Adrenal gland (tissue), 12 donors: Measurements from ENCODE around the gene PRKN. TPM values are rescaled to one million over a fixed set of nuclear protein-coding genes. Genes with fewer than 3 reads are reported as not detected.

Source experiments
- DNase-seq, 7 donors: peaks; one replicate each; pipeline ENCODE4 v3.0.0-alpha.2; 2019 to 2020
- H3K27ac ChIP-seq, 5 donors: fragments of 200-600 bp; sonication (generic) in 4 of 5; 1 replicate in 3 of 5; 2 replicates in 2 of 5; pipeline versions ENCODE4 v1.5.1 to v1.8.0; 2016 to 2020; ENCODE audit warnings: mild to moderate bottlenecking in 1 of 5
- H3K27me3 ChIP-seq: fragments of 200-600 bp; 2 replicates; pipeline ENCODE4 v1.8.0; 2021
- H3K36me3 ChIP-seq, 2 donors: fragments of 200-600 bp; replicated peaks in 1 of 2; 1 replicate in 1 of 2; 2 replicates in 1 of 2; pipeline versions ENCODE4 v1.5.1 to v1.8.0; 2018 to 2022
- H3K4me1 ChIP-seq, 2 donors: fragments of 200-600 bp; replicated peaks in 1 of 2; 1 replicate in 1 of 2; 2 replicates in 1 of 2; pipeline versions ENCODE4 v1.5.1 to v1.8.0; 2018 to 2021
- H3K4me3 ChIP-seq, 4 donors: fragments of 200-600 bp; sonication (generic) in 3 of 4; one replicate each; pipeline ENCODE4 v1.5.1; 2016 to 2018
- H3K9me3 ChIP-seq, 3 donors: fragments of 200-600 bp; sonication (generic) in 1 of 3; replicated peaks in 1 of 3; 1 replicate in 2 of 3; 2 replicates in 1 of 3; pipeline versions ENCODE4 v1.5.1 to v1.8.0; 2016 to 2021
- POLR2A ChIP-seq, 2 donors: fragments of 450-650 bp; IDR thresholded peaks; one replicate each; pipeline ENCODE4 v1.6.1; 2017; ENCODE audit warnings: antibody characterized with exemption in 2 of 2, mild to moderate bottlenecking in 2 of 2, moderate library complexity in 1 of 2
- WGBS, 4 donors: extraction: QIAGEN DNeasy Blood & Tissue Kit in 2 of 4; methylation state at CpG; one replicate each; pipeline versions ENCODE4 v1.1.5 to v1.1.7; 2013 to 2017; 5-methylcytosine and 5-hydroxymethylcytosine counted together
- intact Hi-C, 2 donors: fragments of 100-400 bp; cut with DNase I; formaldehyde crosslinking; loops; one replicate each; pipeline versions ENCODE4 v1.14.1 to v1.15.0; 2022 to 2023
- polyA plus RNA-seq, 3 donors: library from polyadenylated mRNA; stranded (reverse); fragments of 200-250 nt in 2 of 3; fragments of 350-450 nt in 1 of 3; fragmentation: Illumina TruSeq in 1 of 3; extraction: RNeasy Lipid Tissue Mini Kit (QIAGEN cat#74804) in 1 of 3; gene quantifications; one replicate each; pipeline ENCODE4 v1.2.3, GENCODE V29; 2013 to 2014
- total RNA-seq, 9 donors: library from RNA; depleted of rRNA in 4 of 9; stranded (reverse); fragments of >200 nt in 4 of 9; fragments of 120-200 nt in 1 of 9; fragmentation: NEBNext Ultra II Directional in 1 of 9; extraction: Animal tissue kit (Norgen Biotek cat#: 25700) in 1 of 9; gene quantifications; one replicate each; pipeline versions ENCODE4 v1.1.0 to v1.2.4, GENCODE V29; 2013 to 2023
- TF ChIP-seq, protein P1 (sequence below), 6 experiments: fragments of 450-650 bp in 4 of 6; fragments of 200-600 bp in 2 of 6; sonication (generic) in 1 of 6; IDR thresholded peaks; 1 replicate in 5 of 6; 2 replicates in 1 of 6; pipeline versions ENCODE4 v1.5.1 to v1.8.0; 2016 to 2021; ENCODE audit warnings: antibody characterized with exemption in 6 of 6, mild to moderate bottlenecking in 2 of 6, moderate library complexity in 1 of 6
- donor health status: healthy with polysubstance abuse.
- donor health status: Bipolar disorder and iron deficiency.
- donor health status: DM: yes; HTN: yes; CAD: no.
- donor health status: DM: no; HTN: no; CAD: no.
- donor health status: DM: no; HTN: no; CAD: no.
- donor health status: DM: yes; HTN: yes; CAD: no.

PRKN gene
- total and polyA plus RNA-seq, 12 donors, result 1.9 to 159 (median 13.3) TPM

GRCh38 chr6:162443101-162443500, 284.5 kb downstream of the PRKN start:
- no peak overlapping the region for H3K4me3 ChIP-seq
- WGBS, 4 donors, result 81 to 88% (median 85%) methylated on average over 10 of the region's 10 CpGs
- H3K27ac ChIP-seq, result no peak overlapping the region
- no peaks in the 10 kb centered on the region for H3K4me1 ChIP-seq
- no peaks in the 10 kb centered on the region for H3K36me3 ChIP-seq
- TF ChIP-seq, protein P1, sequence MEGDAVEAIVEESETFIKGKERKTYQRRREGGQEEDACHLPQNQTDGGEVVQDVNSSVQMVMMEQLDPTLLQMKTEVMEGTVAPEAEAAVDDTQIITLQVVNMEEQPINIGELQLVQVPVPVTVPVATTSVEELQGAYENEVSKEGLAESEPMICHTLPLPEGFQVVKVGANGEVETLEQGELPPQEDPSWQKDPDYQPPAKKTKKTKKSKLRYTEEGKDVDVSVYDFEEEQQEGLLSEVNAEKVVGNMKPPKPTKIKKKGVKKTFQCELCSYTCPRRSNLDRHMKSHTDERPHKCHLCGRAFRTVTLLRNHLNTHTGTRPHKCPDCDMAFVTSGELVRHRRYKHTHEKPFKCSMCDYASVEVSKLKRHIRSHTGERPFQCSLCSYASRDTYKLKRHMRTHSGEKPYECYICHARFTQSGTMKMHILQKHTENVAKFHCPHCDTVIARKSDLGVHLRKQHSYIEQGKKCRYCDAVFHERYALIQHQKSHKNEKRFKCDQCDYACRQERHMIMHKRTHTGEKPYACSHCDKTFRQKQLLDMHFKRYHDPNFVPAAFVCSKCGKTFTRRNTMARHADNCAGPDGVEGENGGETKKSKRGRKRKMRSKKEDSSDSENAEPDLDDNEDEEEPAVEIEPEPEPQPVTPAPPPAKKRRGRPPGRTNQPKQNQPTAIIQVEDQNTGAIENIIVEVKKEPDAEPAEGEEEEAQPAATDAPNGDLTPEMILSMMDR (IDR thresholded peaks at IDR 0.05), result no peak
- no peak for TF ChIP-seq POLR2A (IDR thresholded peaks at IDR 0.05)
- peaks cover 0 to 5% (median 0%) of the 10 kb centered on the region in 3 donors for H3K9me3 ChIP-seq
- no peak for DNase-seq
- intact Hi-C loops, result no loop called here
- H3K27me3 ChIP-seq, result no peaks in the 10 kb centered on the region

GRCh38 chr6:162442687-162443086, 284.9 kb downstream of the PRKN start:
- WGBS, 4 donors, result 66 to 77% (median 70%) methylated on average over 5 to 6 of the region's 6 CpGs

GRCh38 chr6:162441991-162442390, 285.6 kb downstream of the PRKN start:
- Histone ChIP-seq H3K36me3 (no peaks in the 10 kb centered on the region), H3K27ac (no peak overlapping the region), H3K4me1 (no peaks in the 10 kb centered on the region), H3K9me3 (peaks cover 0 to 9% (median 0%) of the 10 kb centered on the region in 3 donors), H3K27me3 (no peaks in the 10 kb centered on the region), H3K4me3 (no peak overlapping the region)
- intact Hi-C loops, result no loop called here
- WGBS, 4 donors, result 86 to 98% (median 90%) methylated on average over 5 of the region's 5 CpGs
- TF ChIP-seq POLR2A (IDR thresholded peaks at IDR 0.05), result no peak
- TF ChIP-seq, protein P1 (IDR thresholded peaks at IDR 0.05), result no peak
- no peak for DNase-seq

More at GRCh38 chr6:162442687-162443086, 284.9 kb downstream of the PRKN start:
- peak in 2 of 7 donors; percentile 5 to 10 for DNase-seq
- Histone ChIP-seq H3K27me3 (no peaks in the 10 kb centered on the region), H3K9me3 (peaks cover 0 to 9% (median 0%) of the 10 kb centered on the region in 3 donors), H3K36me3 (no peaks in the 10 kb centered on the region), H3K4me3 (no peak overlapping the region), H3K4me1 (no peaks in the 10 kb centered on the region), H3K27ac (no peak overlapping the region)
- TF ChIP-seq, protein P1 (IDR thresholded peaks at IDR 0.05), result peak in 3 of 6 experiments; percentile 33 to 45 (median 35)
- TF ChIP-seq POLR2A (IDR thresholded peaks at IDR 0.05), result no peak
- intact Hi-C loops, result no loop called here

- Histone ChIP-seq H3K36me3 (no peaks in the 10 kb centered on the region), H3K4me3 (no peak overlapping the region), H3K27me3 (no peaks in the 10 kb centered on the region), H3K9me3 (peaks cover 0 to 9% (median 0%) of the 10 kb centered on the region in 3 donors), H3K27ac (no peak overlapping the region), H3K4me1 (no peaks in the 10 kb centered on the region)
- no peak for DNase-seq
- 83 to 87% (median 85%) methylated on average over 2 of the region's 2 CpGs for WGBS, 4 donors
- intact Hi-C loops, result no loop called here
- TF ChIP-seq, protein P1 (IDR thresholded peaks at IDR 0.05), result no peak
- TF ChIP-seq POLR2A (IDR thresholded peaks at IDR 0.05), result no peak
These were observed 288.6 kb downstream of the PRKN start for GRCh38 chr6:162438980-162439379.
